Measurements from ENCODE around the gene RHPN2.
"Not testable (repeated sequence)": the region's sequence is repeated elsewhere in the genome, so short reads cannot be mapped to it uniquely, and the experiment has no call there.

Gene RHPN2

GRCh38 chr19:32971012-32971595, 93.6 kb downstream of the RHPN2 start:
- no peak for DNase-seq

GRCh38 chr19:32969549-32969948, 95.1 kb downstream of the RHPN2 start:
- DNase-seq: no peak

- no peak for DNase-seq
These were observed 97.9 kb downstream of the RHPN2 start for GRCh38 chr19:32966750-32967149.

- DNase-seq: no peak
These were observed 119.4 kb downstream of the RHPN2 start for GRCh38 chr19:32945260-32945659.

DNA sequence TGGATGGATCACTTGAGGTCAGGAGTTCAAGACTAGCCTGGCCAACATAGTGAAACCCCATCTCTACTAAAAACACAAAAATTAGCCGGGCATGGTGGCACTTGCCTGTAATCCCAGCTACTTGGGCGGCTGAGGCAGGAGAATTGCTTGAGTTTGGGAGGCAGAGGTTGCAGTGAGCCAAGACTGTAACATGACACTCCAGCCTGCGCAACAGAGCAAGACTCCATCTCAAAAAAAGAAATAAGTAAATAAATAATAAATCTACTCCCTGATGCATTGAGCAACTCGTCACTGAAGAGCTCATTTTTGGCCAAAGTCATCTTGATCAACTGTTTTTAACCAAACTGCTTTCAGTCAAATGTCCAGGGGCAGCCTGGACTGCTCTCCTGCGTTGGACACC, 123.4 kb downstream of the RHPN2 start:
- DNase-seq: not testable (repeated sequence)

- no peak for DNase-seq
These were observed 128.6 kb downstream of the RHPN2 start for GRCh38 chr19:32936065-32936464.

GRCh38 chr19:32935629-32936028, 129.1 kb downstream of the RHPN2 start:
- no peak for DNase-seq

DNA sequence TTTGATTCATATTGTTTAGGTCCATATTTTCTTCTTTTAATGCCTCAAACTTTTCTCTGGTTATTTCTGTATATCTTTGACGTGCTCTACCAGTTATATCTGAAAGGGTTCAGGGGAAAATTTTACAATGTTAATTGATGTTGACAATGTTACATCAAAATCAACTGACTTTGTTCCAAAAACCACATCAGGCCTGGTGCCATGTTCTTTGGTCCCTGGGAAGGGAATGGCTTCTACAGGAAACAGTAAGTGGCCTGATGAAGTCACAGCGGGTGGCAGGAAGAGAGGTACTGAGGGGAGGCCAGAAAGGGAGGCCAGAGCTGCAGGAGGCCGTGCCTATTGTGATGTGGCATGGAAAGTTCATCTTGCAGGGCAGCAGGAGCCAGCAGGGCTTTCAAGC, 131.1 kb downstream of the RHPN2 start:
- no peak for DNase-seq

DNA sequence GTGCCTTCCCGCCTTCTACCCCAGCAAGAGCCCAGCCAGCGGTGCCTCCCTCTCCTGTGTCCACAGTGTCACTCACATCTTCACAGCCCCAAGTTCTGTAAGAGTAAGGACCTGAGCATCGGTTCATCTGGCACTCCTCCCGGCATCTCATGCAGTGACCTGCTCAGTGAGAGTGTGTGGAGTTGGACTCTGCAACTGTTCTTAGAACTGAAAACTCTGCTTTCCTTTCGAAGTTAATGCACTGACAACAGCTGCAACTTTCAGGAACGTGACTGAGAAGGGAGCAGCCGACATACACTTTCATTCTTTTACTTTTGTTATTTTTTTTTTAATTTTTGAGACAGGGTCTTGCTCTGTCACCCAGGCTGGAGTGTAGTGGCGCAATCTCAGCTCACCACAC, 134.1 kb downstream of the RHPN2 start:
- DNase-seq: no peak

- no peak for DNase-seq
These were observed 135.9 kb downstream of the RHPN2 start for GRCh38 chr19:32928806-32929205.
